Measurements from ENCODE around the gene ABCC3. TPM values are rescaled to one million over a fixed set of nuclear protein-coding genes. Genes with fewer than 3 reads are reported as not detected.

The ABCC3 gene
- total and polyA plus RNA-seq, 2 of the 8 experiments (the other 6 are each of a cell fraction or from before 2014, with no cell fraction given), result 0.35 to 0.37 TPM

DNA sequence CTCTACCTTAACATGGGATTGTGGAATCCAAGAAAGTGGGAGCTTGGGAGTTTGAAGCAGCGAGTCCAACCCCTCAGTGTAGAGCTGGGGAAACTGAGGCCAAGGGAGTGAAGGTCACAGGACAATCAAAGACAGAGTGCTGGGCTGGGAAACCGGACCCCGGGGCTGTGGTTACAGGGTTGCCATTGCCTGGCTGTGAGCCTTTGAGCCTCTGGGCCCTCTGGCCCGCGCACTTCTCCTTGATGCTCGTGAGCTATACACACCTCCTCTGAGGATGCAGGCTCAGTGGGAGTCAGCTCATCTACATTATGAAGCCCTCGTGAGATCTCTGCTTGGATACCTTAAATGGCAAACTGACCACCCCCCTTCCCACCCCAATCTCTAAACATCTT is 2.1 kb downstream of the ABCC3 start:
- no peak overlapping the region for H3K4me2 ChIP-seq (ENCODE audit: insufficient read depth in 1 of 2, low read depth in 2 of 2, low read length in 2 of 2)
- no peak overlapping the region for H4K8ac ChIP-seq (ENCODE audit: extremely low read depth, insufficient read depth, low read length)
- no peak overlapping the region for H2AK5ac ChIP-seq (ENCODE audit: low read depth, low read length)
- CTCF ChIA-PET (ENCODE audit: partially characterized antibody), result interaction anchor here (0.7 to 12.8 kb wide), 13 partner anchors 12 to 147 kb away, joined by 3 to 135 read pairs (median 4); no protein-coding TSS in a partner anchor
- H3K27ac ChIP-seq (ENCODE audit: low read depth, low read length), result no peak overlapping the region
- FAIRE-seq (no peak), DNase-seq (ENCODE audit: low read depth in 1 of 2, low spot score in 2 of 2) (no peak)
- H2AFZ ChIP-seq (ENCODE audit: low read length), result no peak overlapping the region
- H4K5ac ChIP-seq (ENCODE audit: insufficient read length, low read depth, low read length), result no peak overlapping the region
- H3K4me3 ChIP-seq (ENCODE audit: extremely low read depth in 1 of 4, insufficient read depth in 2 of 4, low read depth in 3 of 4, low read length in 4 of 4), result no peak overlapping the region
- WGBS, 2 experiments (ENCODE audit: extremely low coverage in 1 of 2, insufficient coverage in 1 of 2, insufficient read length in 1 of 2, insufficient replicate concordance in 2 of 2, low coverage in 1 of 2, low lambda C conversion rate in 2 of 2, missing lambda C conversion rate in 1 of 2), result 85% methylated on average over 7 of the region's 7 CpGs; no CpG with 5 or more reads in 1 of the 2 experiments
- H3K14ac ChIP-seq (ENCODE audit: insufficient read length), result no peak overlapping the region
- peaks cover 4% of the 10 kb centered on the region; the same call in 1 of the 2 replicates for H3K23me2 ChIP-seq (ENCODE audit: low read depth, low read length)
- no peak overlapping the region for H2BK15ac ChIP-seq (ENCODE audit: low read length)
- H3K27me3 ChIP-seq (replicated peaks in 1 of 4; ENCODE audit: control insufficient read depth in 3 of 4, extremely low read depth in 1 of 4, insufficient read depth in 3 of 4, low read length in 3 of 4), result peaks cover 25 to 44% (median 39%) of the 10 kb centered on the region in 4 experiments
- no peaks in the 10 kb centered on the region for H3K9me3 ChIP-seq (ENCODE audit: insufficient read depth in 2 of 2, low read depth in 1 of 2, low read length in 1 of 2)
- H3K18ac ChIP-seq (ENCODE audit: extremely low read depth, low read length), result no peak overlapping the region
- H3K36me3 ChIP-seq (ENCODE audit: control insufficient read depth in 2 of 4, insufficient read depth in 4 of 4, low read length in 3 of 4), result no peaks in the 10 kb centered on the region
- no peak overlapping the region for H2BK120ac ChIP-seq (replicated peaks; ENCODE audit: low read depth, low read length)
- H3K56ac ChIP-seq (replicated peaks; ENCODE audit: insufficient read length, low read depth, low read length), result no peak overlapping the region
- H2BK20ac ChIP-seq (ENCODE audit: low read length), result no peak overlapping the region
- no peak overlapping the region for H3K23ac ChIP-seq (ENCODE audit: insufficient read length)
- H3K4ac ChIP-seq (replicated peaks; ENCODE audit: insufficient read length, low read depth, low read length), result no peak overlapping the region
- no peak overlapping the region for H3K9ac ChIP-seq (replicated peaks in 1 of 4; ENCODE audit: extremely low read depth in 1 of 4, low read depth in 3 of 4, low read length in 3 of 4)
- H3K79me1 ChIP-seq (ENCODE audit: low read depth, low read length), result no peaks in the 10 kb centered on the region
- no peaks in the 10 kb centered on the region for H4K20me1 ChIP-seq (replicated peaks in 1 of 2; ENCODE audit: control insufficient read depth in 1 of 2, insufficient read depth in 2 of 2, low read length in 2 of 2)
- POLR2A ChIA-PET (ENCODE audit: partially characterized antibody), result interaction anchor here (0.7 to 2.7 kb wide), 3 partner anchors 10 to 75 kb away, joined by 3 to 7 read pairs (median 3); no protein-coding TSS in a partner anchor
- peaks cover 0 to 11% (median 7%) of the 10 kb centered on the region in 4 experiments; a peak in 4 of 7 replicates for H3K4me1 ChIP-seq (replicated peaks in 1 of 4; ENCODE audit: control insufficient read depth in 3 of 4, insufficient read depth in 4 of 4, low read length in 3 of 4)
- no peak overlapping the region for H2BK5ac ChIP-seq (ENCODE audit: low read depth, low read length)
- H3K79me2 ChIP-seq (ENCODE audit: control insufficient read depth in 1 of 2, insufficient read depth in 2 of 2, low read length in 2 of 2), result no peaks in the 10 kb centered on the region
- H2BK12ac ChIP-seq (ENCODE audit: low read depth, low read length), result no peak overlapping the region
- H4K91ac ChIP-seq (replicated peaks; ENCODE audit: insufficient read length, low read length), result no peak overlapping the region
- TF ChIP-seq POU5F1 (IDR thresholded peaks at IDR 0.05; ENCODE audit: low read depth, low read length) (no peak), ZNF274 (IDR thresholded peaks at IDR 0.05; ENCODE audit: borderline replicate concordance, extremely low read depth, low read length) (no peak), KDM4A (IDR thresholded peaks at IDR 0.05; ENCODE audit: low read depth, low read length, severe bottlenecking) (no peak), SIRT6 (IDR thresholded peaks at IDR 0.05; ENCODE audit: low read length) (no peak), MAFK (IDR thresholded peaks at IDR 0.05; ENCODE audit: low read depth, low read length) (no peak), EZH2 (IDR thresholded peaks at IDR 0.05; ENCODE audit: low read depth, low read length, severe bottlenecking) (no peak), ATF3 (IDR thresholded peaks at IDR 0.05; ENCODE audit: insufficient read depth, low read depth, low read length) (no peak), RAD21 (IDR thresholded peaks at IDR 0.05 in 1 of 2, conservative IDR thresholded peaks at IDR 0.05 in 1 of 2; ENCODE audit: low read depth in 2 of 2, low read length in 2 of 2) (no peak), CREB1 (IDR thresholded peaks at IDR 0.05) (no peak), SP2 (IDR thresholded peaks at IDR 0.05; ENCODE audit: low read length) (no peak), POLR2A (IDR thresholded peaks at IDR 0.05; ENCODE audit: control extremely low read depth in 1 of 2, low read depth in 2 of 2, low read length in 2 of 2) (no peak), PHF8 (conservative IDR thresholded peaks at IDR 0.05; ENCODE audit: low read depth, low read length) (no peak)
- TF ChIP-seq, protein P1, sequence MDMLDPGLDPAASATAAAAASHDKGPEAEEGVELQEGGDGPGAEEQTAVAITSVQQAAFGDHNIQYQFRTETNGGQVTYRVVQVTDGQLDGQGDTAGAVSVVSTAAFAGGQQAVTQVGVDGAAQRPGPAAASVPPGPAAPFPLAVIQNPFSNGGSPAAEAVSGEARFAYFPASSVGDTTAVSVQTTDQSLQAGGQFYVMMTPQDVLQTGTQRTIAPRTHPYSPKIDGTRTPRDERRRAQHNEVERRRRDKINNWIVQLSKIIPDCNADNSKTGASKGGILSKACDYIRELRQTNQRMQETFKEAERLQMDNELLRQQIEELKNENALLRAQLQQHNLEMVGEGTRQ (IDR thresholded peaks at IDR 0.05; ENCODE audit: low read length), result no peak

All from H1 (cell line).